HG02870 (cell line): Measurements from ENCODE around the gene MARCHF3.
"Not testable (repeated sequence)": the region's sequence is repeated elsewhere in the genome, so short reads cannot be mapped to it uniquely, and the experiment has no call there.

Source experiments
- ATAC-seq: cut with Tn5 transposase; IDR thresholded peaks from one replicate; pipeline ENCODE4 v1.9.1; 2021; ENCODE audit warnings: mild to moderate bottlenecking, moderate library complexity; ENCODE audit not compliant: unreplicated experiment

The MARCHF3 gene

DNA sequence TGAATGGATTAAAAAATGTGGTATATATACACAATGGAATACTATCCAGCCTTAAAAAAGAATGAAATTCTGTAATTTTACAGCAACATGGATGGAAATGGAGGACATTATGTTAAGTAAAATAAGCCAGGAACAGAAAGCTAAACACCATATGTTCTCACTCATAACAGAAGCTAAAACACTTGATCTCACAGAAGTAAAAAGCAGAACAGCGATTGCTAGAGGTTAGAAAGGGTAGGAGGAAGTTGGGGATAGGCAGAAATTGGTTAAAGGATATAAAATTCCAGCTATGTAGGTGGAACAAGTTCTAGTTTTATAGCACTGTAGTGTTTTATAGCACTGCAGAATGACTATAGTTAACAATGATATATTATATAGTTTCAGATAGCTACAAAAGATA lies 15.8 kb downstream of the MARCHF3 start:
- peak; percentile 38 for ATAC-seq

DNA sequence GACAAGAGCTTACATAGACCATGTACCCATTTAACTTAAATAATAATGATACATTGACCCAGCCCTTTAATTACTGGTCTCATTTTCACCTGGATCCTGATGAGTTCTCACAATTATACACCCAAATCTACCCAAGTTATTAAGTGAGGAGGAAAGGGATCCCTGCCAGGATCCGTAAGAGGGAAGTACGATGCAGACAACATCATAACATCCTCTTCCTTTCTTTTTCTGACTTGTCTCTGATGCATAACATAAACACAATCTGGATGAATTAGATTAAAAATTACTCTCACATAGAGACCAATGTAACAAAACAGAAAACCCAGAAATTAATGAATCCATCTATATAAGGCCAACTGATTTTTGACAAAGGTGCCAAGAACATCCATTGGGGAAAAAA lies 17.0 kb downstream of the MARCHF3 start:
- no peak for ATAC-seq

DNA sequence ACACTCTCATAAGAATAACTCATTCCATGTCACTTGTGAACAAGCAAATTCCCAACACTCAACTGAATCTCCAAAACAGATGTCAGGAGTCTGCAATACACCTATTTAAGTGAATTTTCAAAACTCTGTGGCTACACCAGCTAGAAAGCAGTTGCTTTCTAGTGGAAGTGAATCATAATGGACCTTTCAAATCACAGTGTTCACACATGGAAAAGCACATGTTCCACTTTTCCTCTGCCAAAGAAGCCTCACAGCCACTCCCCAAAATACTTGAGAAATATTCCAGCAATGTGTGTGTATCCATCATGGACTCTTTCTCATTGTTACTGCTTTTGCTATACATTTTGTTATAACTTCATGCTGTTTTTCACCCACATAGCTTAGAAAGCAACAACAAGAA lies 17.4 kb downstream of the MARCHF3 start:
- ATAC-seq = no peak

DNA sequence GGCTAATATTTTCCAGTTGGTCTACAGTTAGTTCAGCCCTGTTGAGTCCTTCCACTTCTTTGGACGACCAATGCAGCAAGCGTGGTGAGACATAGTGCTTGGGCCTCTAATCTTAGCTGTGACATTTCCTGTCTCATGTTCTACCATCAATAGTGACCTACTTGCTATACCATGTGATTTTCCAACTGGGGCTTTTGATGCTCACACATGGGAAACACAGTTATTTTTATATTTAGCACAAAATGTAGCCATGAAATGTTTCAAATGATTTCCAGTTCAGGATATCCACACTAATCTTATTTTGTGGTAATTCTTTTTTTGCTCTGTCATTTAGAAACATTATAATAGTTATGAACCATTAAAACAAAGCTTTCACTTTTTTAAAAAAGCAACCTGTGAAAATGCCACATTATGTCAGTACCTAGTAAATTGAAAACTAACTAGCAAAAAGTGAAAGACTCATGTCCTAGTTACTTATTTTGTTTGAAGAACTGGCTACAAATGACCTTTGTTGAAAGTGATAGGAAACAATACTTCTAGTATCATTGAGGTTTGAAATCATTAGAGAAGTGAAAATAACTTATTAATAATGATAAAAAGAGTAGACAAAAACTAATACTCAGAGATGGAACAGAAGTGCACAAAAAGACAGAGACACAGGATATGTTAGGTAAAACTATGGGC lies 18.3 kb downstream of the MARCHF3 start:
- peak; percentile 80 for ATAC-seq

DNA sequence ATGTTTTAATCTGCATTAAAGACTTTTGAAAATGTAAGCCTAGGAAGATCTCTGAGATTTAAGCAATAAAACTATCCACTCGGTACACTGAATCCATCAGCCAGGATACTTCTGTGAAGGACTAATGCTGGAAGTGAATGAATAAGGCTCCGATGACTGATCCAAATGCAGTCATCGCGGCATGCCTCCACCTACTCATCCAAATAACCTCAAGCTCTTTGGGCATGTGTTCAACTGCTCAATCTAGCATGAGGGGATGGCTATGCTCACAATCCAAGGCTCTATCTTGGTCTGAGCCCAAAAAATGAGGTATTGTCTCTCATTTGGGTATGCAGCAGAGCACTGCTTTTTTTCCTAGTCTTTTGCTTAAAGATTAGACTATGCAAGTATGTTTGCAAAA lies 19.2 kb downstream of the MARCHF3 start:
- ATAC-seq = no peak

DNA sequence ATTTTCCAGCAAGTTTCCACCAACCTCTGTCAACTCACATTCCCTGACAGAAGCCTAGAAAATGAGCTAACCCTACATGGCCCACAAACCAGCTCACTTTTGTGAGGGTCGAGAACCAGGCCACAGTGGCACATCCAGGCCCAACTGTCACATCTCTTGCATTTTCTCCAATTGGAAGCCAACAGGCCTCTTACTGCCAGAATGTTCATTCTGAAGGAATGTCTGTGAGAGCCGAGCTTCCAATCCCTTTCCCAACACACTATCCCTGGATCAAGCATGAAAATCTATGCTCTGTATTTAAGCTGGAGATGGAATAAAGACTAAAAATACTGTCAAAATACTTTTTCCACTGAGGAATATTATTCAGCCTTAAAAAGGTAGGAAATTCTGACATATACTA lies 20.0 kb downstream of the MARCHF3 start:
- no peak for ATAC-seq

DNA sequence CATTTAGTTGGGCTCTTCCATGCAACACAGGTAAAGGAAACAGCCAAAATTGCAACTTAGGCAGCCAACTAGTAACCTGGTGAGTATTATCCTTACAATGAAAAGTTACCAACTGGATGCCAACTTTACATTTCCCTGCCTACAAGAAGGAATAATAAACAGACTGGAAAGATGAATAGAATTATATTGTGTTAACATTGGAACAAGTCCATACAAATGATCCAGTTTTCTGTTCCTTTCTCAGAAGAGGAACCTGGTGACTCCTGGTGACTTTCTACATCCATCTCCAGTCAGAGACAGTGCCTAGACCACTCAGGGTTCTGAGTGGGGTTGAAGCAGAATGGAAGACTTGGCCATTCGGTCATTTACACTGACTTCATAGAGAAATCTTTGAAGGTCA lies 20.6 kb downstream of the MARCHF3 start:
- ATAC-seq = no peak

DNA sequence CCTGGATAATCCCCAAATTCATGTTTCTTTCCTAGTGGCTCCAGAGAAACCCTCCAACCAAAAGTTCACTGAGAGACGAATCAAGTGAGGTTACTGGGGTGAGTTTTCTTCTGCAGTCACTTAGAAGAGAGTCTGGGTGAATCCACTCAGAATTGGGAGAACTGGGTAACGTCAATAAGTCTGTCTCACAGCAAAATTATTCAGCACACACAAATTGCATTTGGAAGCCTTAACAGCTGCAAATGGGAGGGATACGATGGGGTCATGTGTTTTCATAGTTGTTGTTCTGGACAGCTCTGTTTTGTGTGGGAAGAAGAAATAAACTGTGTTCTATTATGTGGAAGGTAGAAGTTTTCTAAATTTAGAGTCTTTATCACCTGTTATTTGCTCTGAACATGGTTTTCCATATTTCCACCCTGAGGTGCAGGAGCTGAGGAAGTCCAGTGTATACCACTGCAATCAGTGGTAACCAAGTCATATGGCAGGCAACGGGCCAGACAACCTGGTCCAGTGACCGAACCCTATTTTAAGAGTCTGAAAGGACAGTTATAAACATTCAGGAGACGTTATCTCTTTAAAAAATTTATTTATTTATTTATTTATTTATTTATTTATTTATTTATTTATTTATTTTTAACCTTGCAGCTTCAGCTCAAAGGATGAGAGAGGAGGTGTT lies 21.9 kb downstream of the MARCHF3 start:
- no peak for ATAC-seq

DNA sequence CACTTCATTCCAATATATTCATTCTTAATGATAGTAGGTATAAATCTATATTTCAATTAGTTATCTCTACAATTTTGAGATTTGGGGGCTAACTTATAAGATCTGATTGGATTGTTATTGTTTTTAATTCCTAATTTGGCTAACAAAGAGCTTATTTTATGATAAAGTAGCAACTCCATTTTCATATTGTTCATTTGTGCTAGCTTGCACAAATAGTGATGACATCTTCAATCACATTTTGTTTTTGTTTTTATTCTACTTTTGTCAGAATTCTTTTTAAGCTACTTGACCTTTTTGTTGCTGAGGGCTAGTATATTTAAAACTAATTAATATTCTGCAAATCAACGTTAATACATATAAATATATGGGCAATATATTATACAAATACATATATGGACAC lies 22.8 kb downstream of the MARCHF3 start:
- no peak for ATAC-seq

DNA sequence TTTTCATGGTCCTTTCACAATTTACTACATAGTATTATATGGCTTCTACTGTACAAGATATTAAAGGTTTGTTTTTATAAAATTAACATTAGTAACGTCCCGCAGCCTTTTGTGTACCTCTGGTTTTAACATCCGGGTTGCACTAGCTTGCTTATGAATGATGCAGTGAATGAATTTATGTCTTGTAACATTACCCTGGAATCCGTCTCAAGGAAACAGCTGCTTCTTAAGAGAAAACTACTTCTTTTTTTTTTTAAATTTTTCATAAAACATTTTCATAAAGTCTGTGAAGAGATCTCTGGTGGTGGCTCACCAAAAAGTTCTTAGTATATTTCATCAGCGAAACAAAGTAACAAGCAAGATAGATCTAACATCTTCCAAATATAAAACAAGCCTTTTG lies 23.6 kb downstream of the MARCHF3 start:
- ATAC-seq = no peak

DNA sequence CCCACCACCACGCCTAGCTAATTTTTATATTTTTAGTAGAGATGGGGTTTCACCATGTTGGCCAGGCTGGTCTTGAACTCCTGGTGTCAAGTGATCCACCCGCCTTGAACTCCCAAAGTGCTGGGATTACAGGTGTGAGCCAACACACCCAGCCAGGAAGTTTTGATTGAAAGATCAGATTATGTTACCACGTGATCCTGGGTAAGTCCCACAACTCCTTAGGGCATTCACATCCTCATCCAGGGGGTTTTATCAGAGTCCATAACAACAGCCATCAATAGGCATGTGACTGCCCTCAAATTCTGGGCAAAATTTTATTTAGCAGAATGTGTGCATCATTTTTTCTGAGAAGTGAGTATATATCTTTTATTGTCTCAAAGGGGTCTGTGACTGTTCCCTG lies 25.1 kb downstream of the MARCHF3 start:
- not testable (repeated sequence) for ATAC-seq

DNA sequence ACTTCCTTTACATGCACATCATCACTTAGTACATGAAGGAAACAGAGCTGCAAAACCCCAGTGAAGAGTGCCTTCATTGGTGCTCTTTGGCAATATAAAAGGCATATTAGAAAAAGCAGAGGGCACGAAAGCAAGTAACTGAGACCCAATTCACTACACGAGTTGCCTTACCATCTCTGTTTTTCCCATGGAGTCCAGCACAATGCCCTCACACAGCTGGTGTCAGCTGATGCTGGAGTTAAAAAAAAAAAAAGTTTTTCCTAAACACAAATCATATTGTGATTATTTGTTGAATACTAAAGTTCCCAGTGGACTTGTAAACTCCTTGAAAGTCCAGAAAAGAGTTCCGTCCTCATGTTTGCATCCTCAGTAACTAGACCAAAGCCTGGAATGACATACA lies 25.6 kb downstream of the MARCHF3 start:
- ATAC-seq = no peak

DNA sequence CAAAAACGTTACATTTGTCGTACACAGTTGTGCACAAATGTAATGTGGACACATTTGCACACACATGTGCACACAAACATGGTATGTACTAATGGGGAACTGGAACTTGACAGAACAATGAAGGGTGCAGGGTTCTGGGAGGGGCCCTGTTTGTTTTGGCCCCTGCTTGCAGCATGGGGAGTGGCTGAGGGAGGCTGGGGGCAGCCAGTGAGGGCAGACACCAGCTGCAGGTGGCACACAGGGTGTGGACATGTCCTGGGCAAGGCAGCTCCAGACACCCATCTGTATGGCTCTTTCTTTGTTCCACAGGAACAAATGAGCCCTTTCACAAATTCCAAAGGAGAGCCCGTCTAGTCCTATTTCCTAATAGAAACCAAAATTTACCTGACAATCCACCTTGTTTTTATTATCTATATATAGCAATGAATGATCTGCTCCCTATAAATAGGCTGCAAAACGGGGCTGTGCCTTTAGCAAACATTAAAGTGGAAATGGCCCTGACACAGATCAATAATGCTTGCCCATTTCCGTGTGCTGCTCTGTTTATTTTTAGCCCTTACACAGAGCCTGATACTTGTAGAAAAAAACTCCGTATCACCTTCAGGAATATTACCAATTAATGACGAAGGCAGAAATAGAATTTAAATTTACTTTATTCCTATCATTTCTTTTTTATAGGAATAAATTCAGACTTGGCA lies 26.4 kb downstream of the MARCHF3 start:
- ATAC-seq = no peak

DNA sequence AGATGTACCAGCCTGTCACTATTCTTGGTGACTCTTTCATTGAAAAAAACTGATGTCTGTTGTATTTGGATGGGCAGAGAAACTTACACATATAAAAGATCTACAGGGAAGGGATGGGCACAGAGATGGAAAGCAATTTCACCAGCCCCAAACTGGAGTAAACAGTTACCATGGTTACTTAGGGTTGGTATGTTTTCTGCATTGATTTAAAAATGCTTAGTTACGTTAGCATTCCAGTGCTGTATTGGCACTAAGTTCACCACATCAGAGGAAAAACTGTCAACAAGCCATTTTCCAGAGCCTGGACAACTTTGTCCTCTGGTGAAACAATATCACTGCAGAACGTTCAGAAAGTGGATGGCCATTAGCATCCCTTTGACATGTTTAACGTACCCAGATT lies 28.0 kb downstream of the MARCHF3 start:
- ATAC-seq = no peak

DNA sequence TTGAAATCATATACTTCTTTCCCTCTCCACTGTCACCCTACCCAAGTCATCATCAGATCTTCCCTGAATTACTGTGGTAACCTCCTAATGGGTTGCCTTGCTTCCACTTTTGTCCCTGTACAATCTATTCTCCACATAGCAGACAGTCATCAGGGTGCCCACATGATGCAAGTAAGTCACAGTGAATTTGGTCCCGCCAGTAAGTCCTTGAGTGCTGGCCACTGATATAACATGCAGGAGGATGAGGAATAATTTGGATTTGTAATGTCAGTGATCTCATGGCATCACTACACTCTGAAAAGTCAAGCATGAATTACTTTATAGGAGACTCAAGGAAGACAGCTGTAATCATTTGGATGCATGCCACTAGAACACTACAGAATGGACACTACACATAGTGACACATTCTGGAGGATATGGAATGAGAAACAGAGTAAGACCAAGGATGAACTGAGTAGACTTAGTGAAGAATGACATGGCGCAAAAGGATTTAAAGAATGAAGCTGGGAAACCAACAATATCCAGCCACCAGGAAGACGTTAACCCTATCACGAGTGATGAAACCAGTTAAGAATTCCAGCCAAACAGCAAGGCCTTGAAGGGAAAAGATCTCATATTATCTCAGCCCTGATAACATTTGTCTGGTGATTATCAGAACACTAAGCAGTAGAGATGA lies 28.6 kb downstream of the MARCHF3 start:
- no peak for ATAC-seq

DNA sequence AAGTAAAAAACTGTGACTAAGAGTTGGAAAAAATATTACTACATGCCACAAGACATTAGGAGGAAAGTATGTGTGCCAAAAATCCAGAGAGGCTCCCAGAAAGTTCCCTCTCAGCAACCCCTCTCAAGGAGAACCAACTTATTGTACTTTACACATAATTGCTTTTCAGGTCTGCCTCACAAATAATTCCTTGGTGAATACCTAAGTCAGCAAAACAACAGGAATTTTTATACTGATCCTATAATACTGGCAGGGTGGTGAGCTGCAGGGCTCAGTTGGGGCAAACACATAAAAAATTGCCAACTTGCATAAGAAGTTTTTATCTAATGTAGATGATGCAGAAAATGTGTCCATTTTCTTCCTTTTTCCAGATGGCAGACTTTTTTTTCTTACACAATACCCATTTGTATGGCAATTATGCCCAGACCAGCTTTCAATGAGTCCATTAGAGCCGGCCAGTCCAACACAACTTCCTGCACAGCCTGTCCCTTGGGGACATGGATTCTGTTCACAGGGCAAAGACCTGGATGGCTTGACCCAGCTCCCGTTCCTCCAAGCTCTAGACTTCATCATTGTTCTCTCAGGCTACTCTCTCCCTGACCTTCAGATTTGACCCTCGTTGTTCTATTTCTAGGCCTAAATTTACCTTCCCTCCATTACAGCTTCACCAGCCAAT lies 31.3 kb downstream of the MARCHF3 start:
- ATAC-seq = no peak

DNA sequence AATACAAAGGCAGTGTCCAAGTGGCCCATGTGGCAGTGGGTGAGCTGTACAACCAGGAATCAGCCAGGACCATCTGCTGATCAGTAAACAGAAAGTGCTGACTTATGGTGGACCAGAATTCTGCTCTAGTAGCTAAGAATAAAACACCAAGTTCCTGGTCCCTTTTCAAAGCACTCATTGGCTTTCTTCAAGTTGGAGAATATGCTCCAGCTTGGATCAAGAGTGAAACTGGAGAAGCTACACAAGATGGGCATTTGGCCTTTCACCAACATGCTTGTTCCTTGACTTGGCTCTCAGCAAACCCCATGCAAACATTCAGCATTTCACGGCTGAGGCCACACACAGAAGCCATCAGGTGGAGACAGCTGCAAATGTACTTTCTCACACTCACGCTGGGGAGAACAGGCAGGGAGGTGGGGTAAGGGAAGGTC lies 32.1 kb downstream of the MARCHF3 start:
- peak; percentile 75 for ATAC-seq

DNA sequence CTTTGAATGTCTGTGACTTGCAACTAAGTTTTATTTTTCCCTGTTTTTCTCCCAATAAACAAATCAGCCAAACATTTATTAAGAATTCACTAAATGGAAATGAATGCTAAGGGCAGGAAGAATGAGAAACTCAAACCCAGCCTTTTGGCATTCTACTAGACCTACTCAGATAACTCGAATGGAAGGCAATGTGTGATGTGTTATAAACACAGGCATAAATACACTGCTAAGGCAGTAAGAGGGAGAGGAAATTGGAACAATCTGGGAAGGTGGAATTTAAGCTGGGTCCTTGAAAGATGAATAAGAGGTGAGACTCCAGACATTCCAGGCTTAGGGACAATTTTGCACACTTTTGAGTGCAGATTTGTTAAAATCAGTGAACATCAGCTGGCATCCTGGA lies 34.7 kb downstream of the MARCHF3 start:
- ATAC-seq = no peak

DNA sequence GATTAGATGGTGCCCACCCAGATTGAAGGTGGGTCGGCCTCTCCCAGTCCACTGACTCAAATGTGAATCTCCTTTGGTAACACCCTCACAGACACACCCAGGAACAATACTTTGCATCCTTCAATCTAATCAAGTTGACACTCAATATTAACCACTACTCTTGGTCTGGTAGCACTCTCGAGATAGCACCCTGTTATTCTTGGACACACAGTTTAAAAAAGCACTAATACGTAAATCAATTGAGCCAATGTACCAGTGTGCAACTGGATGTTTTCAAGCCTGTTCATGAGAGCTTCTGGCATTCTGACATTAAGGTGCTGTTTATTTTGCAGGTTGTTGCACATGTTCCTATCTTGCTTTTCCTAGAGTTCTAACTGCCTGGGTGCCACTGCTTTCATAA lies 35.3 kb downstream of the MARCHF3 start:
- no peak for ATAC-seq

DNA sequence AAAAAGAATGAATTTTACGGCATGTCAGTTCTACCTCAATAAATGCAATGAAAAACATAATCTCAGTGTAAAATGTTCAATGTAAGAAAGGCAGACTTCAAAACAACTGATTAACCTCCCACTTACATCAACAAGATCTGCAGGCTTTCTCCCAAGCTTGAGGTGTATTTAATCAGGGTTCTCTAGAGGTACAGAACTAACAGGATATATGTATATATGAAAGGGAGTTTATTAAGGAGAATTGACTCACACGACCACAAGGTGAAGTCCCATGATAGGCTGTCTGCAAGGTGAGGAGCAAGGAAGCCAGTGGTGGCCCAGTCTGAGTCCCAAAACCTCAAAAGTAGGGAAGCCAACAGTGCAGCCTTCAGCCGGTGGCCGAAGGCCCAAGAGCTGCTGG lies 35.9 kb downstream of the MARCHF3 start:
- no peak for ATAC-seq

DNA sequence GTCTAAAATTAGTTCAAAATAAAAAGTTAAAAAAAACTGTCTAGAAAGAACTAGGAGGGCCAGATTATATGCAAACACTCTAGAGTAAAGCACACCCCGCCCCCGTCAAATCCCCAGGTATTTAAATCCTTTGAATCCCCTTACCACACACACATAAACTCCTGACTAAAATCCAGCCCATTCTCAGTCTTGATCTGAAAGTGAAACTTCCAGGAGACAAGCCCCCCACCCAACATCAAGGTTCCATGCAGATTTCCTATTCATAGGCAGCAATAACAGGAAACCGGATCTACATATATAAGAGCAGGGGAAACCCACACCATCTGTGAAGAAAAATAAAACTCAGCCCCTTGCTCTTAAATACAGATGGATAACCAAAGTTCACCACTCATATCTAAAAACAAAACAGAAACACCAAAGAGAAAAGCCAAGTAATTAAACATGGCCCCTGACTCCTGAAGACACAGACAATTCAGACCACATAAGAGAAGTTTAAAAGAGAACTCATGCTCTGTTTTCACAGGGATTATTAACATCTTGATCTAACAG lies 42.3 kb downstream of the MARCHF3 start:
- peak; percentile 98 for ATAC-seq
